Panc1 (cell line): ENCODE measurements around the gene ATP6V1F.

Source experiments
- POLR2AphosphoS5 ChIP-seq: IDR thresholded peaks from 2 replicates; pipeline ENCODE4 v1.6.1; 2012; ENCODE audit warnings: mild to moderate bottlenecking, low read depth, low read length, moderate library complexity
- SIN3A ChIP-seq: IDR thresholded peaks from 2 replicates; pipeline ENCODE4 v1.6.1; 2012; ENCODE audit warnings: low read depth, mild to moderate bottlenecking, low read length, moderate library complexity, borderline replicate concordance; ENCODE audit not compliant: insufficient read depth
- TF ChIP-seq, protein P1 (sequence below): fragments of 450-650 bp; IDR thresholded peaks from 2 replicates; pipeline ENCODE4 v1.5.1; 2017; ENCODE audit warnings: mild to moderate bottlenecking
- TF ChIP-seq, protein P2 (sequence below), 2 experiments: IDR thresholded peaks; 2 replicates each; pipeline ENCODE4 v1.6.1; 2011 to 2012; ENCODE audit warnings: low read depth in 2 of 2, control low read depth in 1 of 2, low read length in 1 of 2, mild to moderate bottlenecking in 1 of 2, moderate library complexity in 1 of 2; ENCODE audit not compliant: insufficient read depth in 1 of 2

DNA sequence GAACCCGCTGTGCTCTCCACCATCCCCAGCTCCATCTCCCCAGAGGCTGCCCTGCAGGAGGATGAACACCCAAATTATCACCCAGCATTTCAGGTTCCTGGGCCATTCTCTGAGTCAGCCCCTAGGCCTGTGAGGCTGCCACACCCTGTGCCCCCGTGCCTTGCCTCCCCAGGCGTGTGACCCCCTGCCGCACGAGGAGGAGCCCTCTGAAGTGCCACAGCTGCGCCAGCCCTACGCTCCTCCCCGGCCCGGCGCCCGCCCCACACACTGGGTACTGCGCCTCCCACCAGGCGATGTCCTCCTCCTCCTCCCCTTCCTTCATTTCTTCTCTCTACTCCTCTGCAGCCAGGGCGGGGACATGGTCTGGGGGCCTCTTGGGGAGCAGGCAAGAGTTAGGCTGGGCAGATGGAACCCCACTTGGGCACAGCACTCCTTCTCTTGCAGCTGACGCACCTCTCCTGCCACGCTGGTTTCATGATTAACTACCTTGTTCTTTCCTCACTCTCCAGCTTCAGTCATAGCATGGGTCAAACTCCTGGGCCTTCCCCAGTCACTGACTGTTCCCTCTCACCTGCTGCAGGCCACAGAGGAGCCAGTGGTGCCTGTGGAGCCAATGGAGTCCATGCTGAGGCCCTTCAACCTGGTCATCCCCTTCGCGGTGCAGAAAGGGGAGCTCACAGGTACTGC lies 12.7 kb upstream of the ATP6V1F start:
- TF ChIP-seq, protein P1, sequence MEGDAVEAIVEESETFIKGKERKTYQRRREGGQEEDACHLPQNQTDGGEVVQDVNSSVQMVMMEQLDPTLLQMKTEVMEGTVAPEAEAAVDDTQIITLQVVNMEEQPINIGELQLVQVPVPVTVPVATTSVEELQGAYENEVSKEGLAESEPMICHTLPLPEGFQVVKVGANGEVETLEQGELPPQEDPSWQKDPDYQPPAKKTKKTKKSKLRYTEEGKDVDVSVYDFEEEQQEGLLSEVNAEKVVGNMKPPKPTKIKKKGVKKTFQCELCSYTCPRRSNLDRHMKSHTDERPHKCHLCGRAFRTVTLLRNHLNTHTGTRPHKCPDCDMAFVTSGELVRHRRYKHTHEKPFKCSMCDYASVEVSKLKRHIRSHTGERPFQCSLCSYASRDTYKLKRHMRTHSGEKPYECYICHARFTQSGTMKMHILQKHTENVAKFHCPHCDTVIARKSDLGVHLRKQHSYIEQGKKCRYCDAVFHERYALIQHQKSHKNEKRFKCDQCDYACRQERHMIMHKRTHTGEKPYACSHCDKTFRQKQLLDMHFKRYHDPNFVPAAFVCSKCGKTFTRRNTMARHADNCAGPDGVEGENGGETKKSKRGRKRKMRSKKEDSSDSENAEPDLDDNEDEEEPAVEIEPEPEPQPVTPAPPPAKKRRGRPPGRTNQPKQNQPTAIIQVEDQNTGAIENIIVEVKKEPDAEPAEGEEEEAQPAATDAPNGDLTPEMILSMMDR = no peak
- TF ChIP-seq SIN3A (no peak), POLR2AphosphoS5 (no peak)
- TF ChIP-seq, protein P2, sequence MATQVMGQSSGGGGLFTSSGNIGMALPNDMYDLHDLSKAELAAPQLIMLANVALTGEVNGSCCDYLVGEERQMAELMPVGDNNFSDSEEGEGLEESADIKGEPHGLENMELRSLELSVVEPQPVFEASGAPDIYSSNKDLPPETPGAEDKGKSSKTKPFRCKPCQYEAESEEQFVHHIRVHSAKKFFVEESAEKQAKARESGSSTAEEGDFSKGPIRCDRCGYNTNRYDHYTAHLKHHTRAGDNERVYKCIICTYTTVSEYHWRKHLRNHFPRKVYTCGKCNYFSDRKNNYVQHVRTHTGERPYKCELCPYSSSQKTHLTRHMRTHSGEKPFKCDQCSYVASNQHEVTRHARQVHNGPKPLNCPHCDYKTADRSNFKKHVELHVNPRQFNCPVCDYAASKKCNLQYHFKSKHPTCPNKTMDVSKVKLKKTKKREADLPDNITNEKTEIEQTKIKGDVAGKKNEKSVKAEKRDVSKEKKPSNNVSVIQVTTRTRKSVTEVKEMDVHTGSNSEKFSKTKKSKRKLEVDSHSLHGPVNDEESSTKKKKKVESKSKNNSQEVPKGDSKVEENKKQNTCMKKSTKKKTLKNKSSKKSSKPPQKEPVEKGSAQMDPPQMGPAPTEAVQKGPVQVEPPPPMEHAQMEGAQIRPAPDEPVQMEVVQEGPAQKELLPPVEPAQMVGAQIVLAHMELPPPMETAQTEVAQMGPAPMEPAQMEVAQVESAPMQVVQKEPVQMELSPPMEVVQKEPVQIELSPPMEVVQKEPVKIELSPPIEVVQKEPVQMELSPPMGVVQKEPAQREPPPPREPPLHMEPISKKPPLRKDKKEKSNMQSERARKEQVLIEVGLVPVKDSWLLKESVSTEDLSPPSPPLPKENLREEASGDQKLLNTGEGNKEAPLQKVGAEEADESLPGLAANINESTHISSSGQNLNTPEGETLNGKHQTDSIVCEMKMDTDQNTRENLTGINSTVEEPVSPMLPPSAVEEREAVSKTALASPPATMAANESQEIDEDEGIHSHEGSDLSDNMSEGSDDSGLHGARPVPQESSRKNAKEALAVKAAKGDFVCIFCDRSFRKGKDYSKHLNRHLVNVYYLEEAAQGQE (IDR thresholded peaks at IDR 0.05; ENCODE audit: insufficient read depth in 1 of 2, low read depth in 2 of 2, low read length in 1 of 2) = no peak
